Mucosa of descending colon (tissue), 3 donors: ENCODE measurements around the gene NPAT. TPM values are rescaled to one million over a fixed set of nuclear protein-coding genes. Genes with fewer than 3 reads are reported as not detected.
A peak's percentile ranks its signal among the peaks of the same experiment; 100 is the strongest.
"Not testable (repeated sequence)": the region's sequence is repeated elsewhere in the genome, so short reads cannot be mapped to it uniquely, and the experiment has no call there.

ENCODE experiments used
- ATAC-seq: fragments of 200-7000 bp; cut with Tn5 transposase; one replicate; pipeline ENCODE4 v1.9.1; 2020; ENCODE audit warnings: mild to moderate bottlenecking, moderate library complexity
- DNase-seq, 3 donors: peaks; one replicate each; pipeline ENCODE4 v3.0.0-alpha.2; 2020
- H3K36me3 ChIP-seq: fragments of 200-600 bp; one replicate; pipeline ENCODE4 v1.8.0; 2021; ENCODE audit warnings: low read depth, mild to moderate bottlenecking
- H3K4me1 ChIP-seq: fragments of 200-600 bp; one replicate; pipeline ENCODE4 v1.8.0; 2021; ENCODE audit warnings: low read depth, mild to moderate bottlenecking
- H3K4me3 ChIP-seq: fragments of 200-600 bp; one replicate; pipeline ENCODE4 v1.8.0; 2021; ENCODE audit warnings: mild to moderate bottlenecking
- H3K9me3 ChIP-seq: fragments of 200-600 bp; one replicate; pipeline ENCODE4 v1.8.0; 2021; ENCODE audit warnings: mild to moderate bottlenecking
- CTCF ChIP-seq: fragments of 200-600 bp; IDR thresholded peaks from one replicate; pipeline ENCODE4 v1.8.0; 2022; ENCODE audit warnings: antibody characterized with exemption, mild to moderate bottlenecking
- intact Hi-C, 2 donors: fragments of 100-400 bp; cut with DNase I in 1 of 2; cut with micrococcal nuclease in 1 of 2; formaldehyde crosslinking; loops; one replicate each; pipeline versions ENCODE4 v1.11.0 to v1.11.1; 2022; cut with DNase I, micrococcal nuclease
- total RNA-seq, 3 donors: library from RNA; stranded (reverse); fragmentation: NEBNext Ultra II Directional in 2 of 3; extraction: Animal tissue kit (Norgen Biotek cat#: 25700) in 2 of 3; gene quantifications; one replicate each; pipeline versions ENCODE4 v1.2.1 to v1.2.4, GENCODE V29; 2021 to 2023
- donor health status: DM: no; HTN: no; CAD: no; lungs with moderate emphysema.
- donor health status: DM: no; HTN: no; CAD: no.
- donor health status: DM: no; HTN: yes; CAD: no.

Gene NPAT
- total RNA-seq, 3 donors from 2014 or later: 11.1 to 15.8 (median 14.7) TPM

- H3K36me3 ChIP-seq: peaks cover 12% of the 10 kb centered on the region
- ATAC-seq (no peak), DNase-seq (no peak)
- no peak for TF ChIP-seq CTCF
- H3K4me1 ChIP-seq: no peaks in the 10 kb centered on the region
- intact Hi-C loops: no loop called here
- no peaks in the 10 kb centered on the region for H3K9me3 ChIP-seq
- no peak overlapping the region for H3K4me3 ChIP-seq
Measured at GRCh38 chr11:108167624-108168023, 54.8 kb downstream of the NPAT start.

- ATAC-seq, DNase-seq, H3K4me1 ChIP-seq, H3K4me3 ChIP-seq, intact Hi-C loops, H3K9me3 ChIP-seq, H3K36me3 ChIP-seq: not testable (repeated sequence)
Measured at GRCh38 chr11:108162878-108163277, 59.6 kb downstream of the NPAT start.

- no peak overlapping the region for H3K4me3 ChIP-seq
- H3K4me1 ChIP-seq: no peaks in the 10 kb centered on the region
- peak; percentile 51 for ATAC-seq
- DNase-seq: no peak
- no peaks in the 10 kb centered on the region for H3K9me3 ChIP-seq
- intact Hi-C loops: no loop called here
- TF ChIP-seq CTCF: no peak
- no peaks in the 10 kb centered on the region for H3K36me3 ChIP-seq
Measured at GRCh38 chr11:108160970-108161566, 61.4 kb downstream of the NPAT start.

- H3K36me3 ChIP-seq: no peaks in the 10 kb centered on the region
- ATAC-seq (no peak), DNase-seq (no peak)
- intact Hi-C loops: no loop called here
- H3K9me3 ChIP-seq: no peaks in the 10 kb centered on the region
- H3K4me1 ChIP-seq: no peaks in the 10 kb centered on the region
- no peak overlapping the region for H3K4me3 ChIP-seq
- TF ChIP-seq CTCF: no peak
Measured at GRCh38 chr11:108154591-108154990, 67.8 kb downstream of the NPAT start.

- H3K36me3 ChIP-seq: no peaks in the 10 kb centered on the region
- no peak for TF ChIP-seq CTCF
- intact Hi-C loops: no loop called here
- H3K4me3 ChIP-seq: no peak overlapping the region
- ATAC-seq: no peak
- no peaks in the 10 kb centered on the region for H3K4me1 ChIP-seq
- no peaks in the 10 kb centered on the region for H3K9me3 ChIP-seq
- no peak for DNase-seq
Measured at GRCh38 chr11:108148556-108148955, 73.9 kb downstream of the NPAT start.

- H3K4me3 ChIP-seq: no peak overlapping the region
- no peaks in the 10 kb centered on the region for H3K4me1 ChIP-seq
- TF ChIP-seq CTCF: no peak
- H3K36me3 ChIP-seq: no peaks in the 10 kb centered on the region
- ATAC-seq: no peak
- no peaks in the 10 kb centered on the region for H3K9me3 ChIP-seq
- DNase-seq: no peak
- intact Hi-C loops: no loop called here
Measured at GRCh38 chr11:108147150-108147549, 75.3 kb downstream of the NPAT start.
